Fibroblast of mammary gland (primary cell): Measurements from ENCODE around the gene CAGE1.

Source experiments
- DNase-seq: peaks from one replicate; pipeline ENCODE4 v3.0.0-alpha.2; 2010; ENCODE audit warnings: low read depth
- H3K4me3 ChIP-seq: 2 replicates; pipeline ENCODE4 v1.5.1; 2011; ENCODE audit warnings: low read depth, mild to moderate bottlenecking, low read length, moderate library complexity; ENCODE audit not compliant: control insufficient read depth
- TF ChIP-seq, protein P1 (sequence below): conservative IDR thresholded peaks from 2 replicates; pipeline ENCODE4 v1.5.1; 2011; ENCODE audit warnings: low read depth, low read length, inconsistent platforms; ENCODE audit not compliant: control insufficient read depth, insufficient read depth

CAGE1 gene

DNA sequence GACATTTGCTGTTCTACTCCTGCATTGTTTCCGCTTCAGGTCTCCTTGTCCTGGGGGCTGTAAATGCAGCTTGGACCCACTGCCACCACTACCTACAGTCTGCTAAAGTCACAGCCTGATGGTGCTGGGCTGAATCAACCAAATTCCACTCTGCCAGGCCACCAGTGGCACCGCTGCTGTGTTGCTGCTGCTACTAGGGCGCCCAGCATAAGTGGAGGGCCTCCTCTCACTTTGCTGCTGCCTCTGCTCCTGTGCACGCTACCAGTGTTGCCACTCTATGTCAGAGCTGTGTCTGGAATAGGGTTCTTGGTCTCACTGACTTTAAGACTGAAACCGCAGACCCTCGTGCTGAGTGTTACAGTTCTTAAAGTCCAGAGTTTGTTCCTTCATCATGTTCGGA lies 75.1 kb downstream of the CAGE1 start:
- H3K4me3 ChIP-seq, result no peak overlapping the region
- DNase-seq, result no peak
- TF ChIP-seq, protein P1, sequence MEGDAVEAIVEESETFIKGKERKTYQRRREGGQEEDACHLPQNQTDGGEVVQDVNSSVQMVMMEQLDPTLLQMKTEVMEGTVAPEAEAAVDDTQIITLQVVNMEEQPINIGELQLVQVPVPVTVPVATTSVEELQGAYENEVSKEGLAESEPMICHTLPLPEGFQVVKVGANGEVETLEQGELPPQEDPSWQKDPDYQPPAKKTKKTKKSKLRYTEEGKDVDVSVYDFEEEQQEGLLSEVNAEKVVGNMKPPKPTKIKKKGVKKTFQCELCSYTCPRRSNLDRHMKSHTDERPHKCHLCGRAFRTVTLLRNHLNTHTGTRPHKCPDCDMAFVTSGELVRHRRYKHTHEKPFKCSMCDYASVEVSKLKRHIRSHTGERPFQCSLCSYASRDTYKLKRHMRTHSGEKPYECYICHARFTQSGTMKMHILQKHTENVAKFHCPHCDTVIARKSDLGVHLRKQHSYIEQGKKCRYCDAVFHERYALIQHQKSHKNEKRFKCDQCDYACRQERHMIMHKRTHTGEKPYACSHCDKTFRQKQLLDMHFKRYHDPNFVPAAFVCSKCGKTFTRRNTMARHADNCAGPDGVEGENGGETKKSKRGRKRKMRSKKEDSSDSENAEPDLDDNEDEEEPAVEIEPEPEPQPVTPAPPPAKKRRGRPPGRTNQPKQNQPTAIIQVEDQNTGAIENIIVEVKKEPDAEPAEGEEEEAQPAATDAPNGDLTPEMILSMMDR, result no peak

DNA sequence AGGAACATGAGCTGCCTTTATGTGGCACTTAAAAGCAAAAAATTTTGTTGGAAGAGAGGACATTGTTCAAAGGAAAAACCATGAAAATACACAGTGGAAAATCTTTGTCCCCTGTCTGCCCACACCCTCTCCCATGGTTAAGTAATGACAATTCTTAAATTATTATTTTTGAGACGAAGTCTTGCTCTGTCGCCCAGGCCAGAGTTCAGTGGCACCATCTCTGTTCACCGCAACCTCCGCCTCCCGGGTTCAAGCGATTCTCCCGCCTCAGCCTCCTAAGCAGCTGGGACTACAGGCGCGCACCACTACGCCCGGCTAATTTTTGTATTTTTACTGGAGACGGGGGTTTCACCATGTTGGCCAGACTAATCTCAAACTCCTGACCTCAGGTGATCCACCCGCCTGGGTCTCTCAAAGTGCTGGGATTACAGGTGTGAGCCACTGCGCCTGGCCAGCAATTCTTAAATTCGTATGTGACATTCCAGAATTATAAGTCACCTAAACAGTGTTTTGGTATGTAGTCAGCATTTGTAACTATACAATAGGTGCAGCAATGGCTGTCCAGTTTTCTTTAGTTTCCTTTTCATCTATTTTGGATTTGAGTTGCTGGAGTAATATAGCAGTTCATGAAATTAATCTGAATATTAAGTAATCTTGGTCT lies 75.9 kb downstream of the CAGE1 start:
- TF ChIP-seq, protein P1, result no peak
- H3K4me3 ChIP-seq, result peak overlapping the region; percentile 49
- no peak for DNase-seq

DNA sequence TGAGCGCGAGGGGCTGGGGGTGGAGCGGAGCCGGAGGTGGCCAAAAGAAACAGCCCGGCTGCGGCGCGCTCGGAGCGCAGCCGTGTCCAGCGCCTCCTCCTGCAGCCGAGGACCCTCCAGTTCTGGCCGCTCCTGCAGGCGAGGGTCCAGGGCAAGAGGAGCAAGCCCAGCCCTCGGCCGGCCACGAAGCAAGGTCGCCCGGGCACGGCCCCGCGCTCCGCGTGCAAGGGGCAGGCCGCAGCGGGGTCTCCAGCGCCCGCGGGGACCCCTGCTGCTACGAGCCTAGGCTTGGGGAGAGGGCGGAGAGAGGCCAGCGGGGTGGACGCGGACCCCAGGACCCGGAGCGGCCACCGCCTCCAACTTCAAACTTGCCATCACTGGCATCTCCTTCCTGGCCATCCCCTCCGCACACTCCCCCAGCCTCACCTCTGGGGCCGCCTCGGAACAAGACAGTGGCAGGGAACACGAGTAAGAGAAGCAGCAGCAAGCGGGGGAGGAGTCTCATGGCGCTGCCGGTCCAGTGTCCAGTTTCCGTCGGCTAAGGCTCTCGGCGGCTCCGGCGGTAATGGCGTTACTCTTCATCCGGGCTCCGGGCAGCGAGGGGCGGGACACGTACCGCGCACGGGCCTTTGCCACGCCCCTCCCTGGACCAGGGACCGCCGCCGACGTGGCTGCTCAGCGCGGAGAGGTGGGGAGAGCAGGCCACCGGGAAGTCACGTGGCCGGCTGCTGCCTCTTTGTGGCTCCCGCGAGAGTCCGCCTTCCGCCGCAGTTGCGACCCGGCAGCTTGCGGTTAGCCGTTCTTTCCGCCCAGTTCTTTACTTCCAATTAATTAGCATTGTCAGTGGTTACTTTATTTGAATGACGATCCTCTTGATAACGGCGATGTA lies 76.7 kb downstream of the CAGE1 start, which contains the start of gene SSR1:
Gene SSR1, minus strand, starts transcription at position 584 of the 889 bp plus-strand sequence. Its CDS starts 79 bp downstream, at position 505.
- peak within 1 kb of the TSS; percentile 81 for H3K4me3 ChIP-seq
- TF ChIP-seq, protein P1, result no peak
- DNase-seq, result peak; percentile 93

DNA sequence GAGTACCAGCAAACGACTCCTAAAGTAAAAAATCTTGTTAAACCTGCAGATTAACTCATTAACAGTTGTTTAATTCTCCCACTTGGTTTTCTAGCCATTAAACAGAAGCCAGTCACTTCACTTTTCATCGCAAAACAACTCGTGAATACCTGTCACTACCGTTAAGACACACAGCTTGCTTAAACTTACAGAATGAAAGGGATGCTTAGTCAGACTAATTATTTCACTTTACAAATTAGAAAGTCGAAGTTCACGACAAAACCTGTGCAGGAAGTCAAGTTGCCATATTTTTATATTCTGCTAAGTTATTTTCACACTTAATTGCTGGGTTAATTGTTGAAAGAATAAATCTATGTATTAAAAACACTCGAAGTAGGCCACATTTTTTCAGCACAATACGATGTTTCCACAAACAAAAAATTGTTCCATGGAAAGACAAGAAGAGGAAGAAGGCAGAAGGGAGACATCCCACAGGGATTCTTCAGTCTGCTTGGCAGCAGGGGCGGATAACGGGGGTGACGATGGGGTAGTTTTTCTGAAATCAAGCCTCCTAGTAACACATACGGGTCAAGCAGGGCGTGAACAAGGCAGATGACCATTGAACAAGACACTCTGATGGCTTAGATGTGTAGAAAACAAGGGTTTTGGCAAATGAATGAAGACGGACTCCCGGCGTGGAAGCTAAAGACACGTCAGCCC lies 77.5 kb downstream of the CAGE1 start:
- TF ChIP-seq, protein P1, result no peak
- DNase-seq, result peak; percentile 55

DNA sequence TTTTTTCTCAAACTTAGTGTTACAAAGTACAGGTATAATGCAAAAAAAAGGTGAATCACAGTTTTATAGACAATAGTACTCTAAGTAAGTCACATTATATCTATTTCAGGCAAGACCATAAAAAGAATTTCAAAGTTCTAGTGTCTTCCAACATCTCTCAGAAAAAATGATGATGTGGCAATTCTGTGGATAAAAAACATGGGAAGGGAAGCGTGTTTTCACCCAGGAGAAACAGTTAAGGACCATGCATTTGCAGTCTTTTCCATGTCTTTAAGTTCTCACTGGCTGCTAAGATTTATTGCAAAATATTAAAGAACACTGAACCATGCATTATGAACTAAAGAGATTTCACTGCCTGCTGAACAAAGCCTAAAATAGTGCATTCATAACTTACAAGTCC lies 78.4 kb downstream of the CAGE1 start:
- peak overlapping the region; percentile 81 for H3K4me3 ChIP-seq
- TF ChIP-seq, protein P1, result no peak
- DNase-seq, result peak; percentile 16

More for the DNA sequence above, 77.5 kb downstream of the CAGE1 start:
- H3K4me3 ChIP-seq, result peak overlapping the region; percentile 81

- TF ChIP-seq, protein P1, result no peak
- no peak overlapping the region for H3K4me3 ChIP-seq
- DNase-seq, result no peak
These were observed 80.5 kb downstream of the CAGE1 start for GRCh38 chr6:7309050-7309449.
